GM12801 (cell line): Measurements from ENCODE around the gene PROX2.

Source experiments
- CTCF ChIP-seq: IDR thresholded peaks from one replicate; pipeline ENCODE4 v1.5.1; 2011; ENCODE audit warnings: control low read depth; ENCODE audit not compliant: insufficient read length; ENCODE audit errors: extremely low read depth

PROX2 gene

DNA sequence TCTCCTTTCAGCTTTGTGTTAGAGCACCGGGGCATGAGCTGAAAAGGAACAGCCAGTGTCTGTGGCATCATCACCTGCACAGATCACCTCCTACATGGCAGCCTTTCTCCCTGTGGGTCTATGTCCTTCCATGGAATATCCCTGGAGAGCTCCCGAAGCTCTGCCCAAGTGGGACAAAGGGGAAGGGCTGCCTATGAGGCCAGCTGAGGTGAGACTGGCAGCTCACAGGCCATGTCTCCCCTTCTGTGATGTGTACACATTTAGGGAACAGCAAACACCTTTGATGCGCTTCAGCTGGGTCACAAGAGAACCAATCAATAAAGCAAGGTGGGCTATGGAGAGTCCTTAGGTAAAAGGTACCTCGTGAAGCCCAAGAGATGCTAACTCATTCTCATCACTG, 4.1 kb downstream of the PROX2 start:
- no peak for TF ChIP-seq CTCF

DNA sequence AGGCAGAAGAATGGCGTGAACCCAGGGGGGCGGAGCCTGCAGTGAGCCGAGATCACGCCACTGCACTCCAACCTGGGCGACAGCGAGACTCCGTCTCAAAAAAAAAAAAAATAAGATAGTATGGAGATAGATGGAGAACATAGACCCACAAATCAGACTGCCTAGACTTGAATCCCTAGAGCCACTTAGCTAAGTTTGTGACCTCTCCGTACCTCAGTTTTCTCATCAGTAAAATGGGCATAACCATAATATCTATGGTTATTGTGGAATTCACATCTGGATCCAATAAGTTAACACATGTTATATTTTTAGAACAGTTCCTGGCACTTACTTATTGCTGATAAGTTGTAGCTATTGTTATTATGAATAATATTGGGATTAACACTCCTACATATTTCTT, 7.2 kb downstream of the PROX2 start:
- TF ChIP-seq CTCF: no peak

GRCh38 chr14:74867673-74868072, 8.3 kb downstream of the PROX2 start:
- TF ChIP-seq CTCF: no peak

DNA sequence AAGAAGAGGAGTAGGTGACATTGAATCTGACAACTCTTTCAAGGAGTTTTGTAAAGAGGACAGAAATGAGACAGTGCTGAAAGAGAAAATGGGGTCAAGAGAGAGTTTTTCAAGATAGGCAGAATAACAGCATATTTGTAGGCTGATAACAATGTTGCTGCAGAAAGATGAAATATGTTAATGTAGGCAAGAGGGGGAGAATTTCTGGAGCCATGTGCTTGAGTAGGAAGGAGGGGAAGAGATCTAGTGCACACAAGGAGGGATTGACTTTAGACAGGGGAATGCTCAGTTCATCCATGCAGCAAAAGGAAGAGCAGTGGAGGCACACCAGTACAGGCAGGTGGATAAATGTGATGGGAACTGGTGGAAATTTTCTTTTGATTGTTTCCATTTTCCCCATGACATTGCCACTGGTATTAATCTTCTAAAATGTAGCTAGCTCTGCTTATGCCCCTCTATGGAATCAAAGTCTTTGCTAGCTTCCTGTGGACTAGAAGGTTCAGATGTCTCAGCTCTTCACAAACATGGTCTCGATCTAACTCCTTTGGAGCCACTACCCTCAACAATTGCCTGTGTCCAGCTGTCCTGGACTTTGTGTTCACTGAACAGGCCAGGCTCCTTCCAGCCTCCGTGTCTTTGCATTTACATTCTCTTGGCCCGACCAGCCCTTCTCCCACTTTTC, 9.1 kb downstream of the PROX2 start:
- no peak for TF ChIP-seq CTCF

GRCh38 chr14:74865156-74865555, 10.8 kb downstream of the PROX2 start:
- TF ChIP-seq CTCF: no peak

DNA sequence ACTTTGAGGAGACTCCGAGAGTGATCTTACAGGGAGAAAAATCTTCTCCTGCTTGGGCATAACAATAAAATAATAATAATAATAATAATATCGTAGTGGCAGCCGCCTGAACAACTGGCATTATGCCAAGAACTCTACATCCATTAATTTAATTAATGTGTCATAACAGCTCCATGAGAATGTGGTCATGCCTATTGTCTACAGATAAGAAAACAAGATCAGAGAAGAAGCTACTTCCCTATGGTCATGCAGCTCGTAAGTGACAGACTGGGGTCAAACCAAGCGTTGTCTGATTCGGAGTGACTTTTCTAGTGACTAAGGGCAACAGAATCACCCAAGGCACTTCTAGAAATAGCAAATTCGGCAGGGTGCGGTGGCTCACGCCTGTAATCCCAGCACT, 11.7 kb downstream of the PROX2 start:
- TF ChIP-seq CTCF: no peak

DNA sequence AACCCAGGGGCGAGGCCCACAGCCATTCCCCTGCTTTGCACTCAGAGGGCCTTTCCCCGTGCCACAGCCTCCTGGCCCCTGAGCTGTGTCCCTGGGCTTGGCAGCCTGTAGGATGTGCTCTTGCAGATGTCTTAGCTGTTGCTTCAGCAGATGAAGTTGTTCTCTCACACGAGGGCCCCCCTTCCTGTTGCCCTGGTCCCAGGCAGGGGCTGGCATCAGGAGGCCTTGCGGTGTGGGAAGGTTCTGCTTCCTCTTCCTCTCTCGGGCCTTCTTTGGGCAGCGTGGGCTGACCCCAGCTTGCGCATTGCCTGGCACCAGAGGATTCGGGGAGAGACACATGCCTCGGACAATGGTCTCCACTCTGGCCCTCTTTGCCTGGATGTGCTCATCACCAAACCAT, 12.7 kb downstream of the PROX2 start:
- no peak for TF ChIP-seq CTCF

DNA sequence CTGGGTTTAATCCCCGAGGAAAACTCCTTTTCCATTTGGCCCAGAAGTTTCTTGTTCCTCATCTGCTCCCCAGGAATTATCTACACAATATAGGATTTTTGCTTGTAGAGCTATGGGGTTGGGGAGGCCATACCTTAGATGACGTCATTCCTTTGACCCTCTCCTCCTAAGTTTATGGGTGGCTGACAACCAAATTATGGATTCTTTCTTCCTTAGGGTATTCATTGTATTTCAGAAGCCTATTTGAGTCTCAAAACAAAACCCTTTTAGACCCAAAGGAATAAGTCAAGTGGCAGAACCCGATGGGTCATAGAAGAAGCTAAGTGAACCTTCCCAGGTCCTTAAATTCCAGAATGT, 14.2 kb downstream of the PROX2 start:
- TF ChIP-seq CTCF: no peak
